Transverse colon (tissue), 4 donors: ENCODE measurements around the gene KRTAP3-2. TPM values are rescaled to one million over a fixed set of nuclear protein-coding genes. Genes with fewer than 3 reads are reported as not detected.

Experiments used
- DNase-seq: peaks from one replicate; pipeline ENCODE4 v3.0.0-alpha.2; 2019
- H3K27ac ChIP-seq, 4 donors: fragments of 200-600 bp; sonication (generic); 2 replicates each; pipeline ENCODE4 v1.5.1; 2016 to 2018; ENCODE audit warnings: inconsistent platforms in 4 of 4
- H3K27me3 ChIP-seq: fragments of 200-600 bp; sonication (generic); 2 replicates; pipeline ENCODE4 v1.5.1; 2017; ENCODE audit warnings: inconsistent platforms
- H3K36me3 ChIP-seq, 4 donors: fragments of 200-600 bp; sonication (generic); 2 replicates each; pipeline ENCODE4 v1.5.1; 2017 to 2019; ENCODE audit warnings: inconsistent platforms in 4 of 4
- H3K4me1 ChIP-seq, 4 donors: fragments of 200-600 bp; sonication (generic); 2 replicates each; pipeline ENCODE4 v1.5.1; 2017 to 2020; ENCODE audit warnings: inconsistent platforms in 4 of 4
- H3K4me3 ChIP-seq, 4 donors: fragments of 200-600 bp; sonication (generic); 1 replicate in 1 of 4; 2 replicates in 3 of 4; pipeline versions ENCODE4 v1.5.1 to v1.6.1; 2017 to 2019; ENCODE audit warnings: inconsistent platforms in 4 of 4
- H3K9me3 ChIP-seq, 2 donors: fragments of 200-600 bp; sonication (generic); 2 replicates each; pipeline ENCODE4 v1.5.1; 2017 to 2019; ENCODE audit warnings: inconsistent platforms in 2 of 2
- EP300 ChIP-seq: sonication (generic); formaldehyde crosslinking; IDR thresholded peaks from one replicate; pipeline ENCODE4 v1.6.1; 2017; ENCODE audit warnings: antibody characterized with exemption, low read depth
- POLR2A ChIP-seq: fragments of 450-650 bp; IDR thresholded peaks from one replicate; pipeline ENCODE4 v1.6.1; 2016; ENCODE audit warnings: antibody characterized with exemption, mild to moderate bottlenecking, moderate library complexity
- POLR2AphosphoS5 ChIP-seq, 3 donors: sonication (generic); formaldehyde crosslinking; IDR thresholded peaks; one replicate each; pipeline ENCODE4 v1.6.1; 2016; ENCODE audit warnings: antibody characterized with exemption in 3 of 3
- WGBS, 2 donors: methylation state at CpG; one replicate each; pipeline ENCODE4 v1.1.5; 2018; ENCODE audit warnings: low coverage in 1 of 2; 5-methylcytosine and 5-hydroxymethylcytosine counted together
- in situ Hi-C, 4 donors: fragments of 200-750 bp; cut with MboI; loops; one replicate each; pipeline versions ENCODE4 v1.15.0 to v1.15.1; 2017; ENCODE audit warnings: low sequenced_read_pairs in 3 of 4, low pct_ligation_motif_present in 1 of 4, low pct_unique_long_range_greater_than_20kb in 1 of 4
- intact Hi-C: fragments of 100-400 bp; cut with DNase I; formaldehyde crosslinking; loops from one replicate; pipeline ENCODE4 v1.15.1; 2023; ENCODE audit warnings: low total_unique reads
- total RNA-seq, 4 donors: library from RNA; depleted of rRNA; stranded (reverse); fragments of >200 nt; gene quantifications; one replicate each; pipeline ENCODE4 v1.1.0, GENCODE V29; 2016
- TF ChIP-seq, protein P1 (sequence below), 5 experiments: fragments of 200-600 bp in 3 of 5; fragments of 450-650 bp in 2 of 5; sonication (generic) in 3 of 5; IDR thresholded peaks; 1 replicate in 2 of 5; 2 replicates in 3 of 5; pipeline ENCODE4 v1.5.1; 2016 to 2017; ENCODE audit warnings: antibody characterized with exemption in 5 of 5, inconsistent platforms in 3 of 5, mild to moderate bottlenecking in 2 of 5, moderate library complexity in 1 of 5

The KRTAP3-2 gene
- total RNA-seq, 4 donors from 2014 or later, result not detected

DNA sequence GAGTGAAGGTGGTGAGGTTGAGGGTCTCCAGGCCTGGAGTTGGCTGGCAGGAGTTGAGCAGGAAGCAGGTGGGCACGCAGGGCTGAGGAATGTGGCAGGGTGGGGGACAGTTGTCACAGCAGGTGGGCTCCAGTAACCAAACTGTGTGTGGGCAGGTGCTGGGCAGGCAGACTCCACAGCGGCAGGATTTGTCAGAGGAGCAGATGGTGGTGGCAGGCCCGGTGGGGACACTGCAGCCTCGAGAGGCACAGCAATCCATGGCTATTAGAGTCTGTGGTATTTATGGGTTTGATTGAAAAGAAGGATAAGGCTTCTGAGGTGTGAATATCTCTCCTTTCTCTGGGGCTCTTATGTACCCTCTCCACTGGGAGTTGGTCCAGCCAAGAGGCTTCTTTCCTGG, 5.9 kb downstream of the KRTAP3-2 start, which contains the start of gene KRTAP3-3:
Gene KRTAP3-3, minus strand, starts transcription at position 326 of the 400 bp plus-strand sequence. Its CDS starts 67 bp downstream, at position 259.
- 40 to 43% methylated on average over 1 to 4 of the region's 4 CpGs for WGBS, 2 donors
- H3K36me3 ChIP-seq, result no peaks in the 10 kb centered on the region
- H3K27ac ChIP-seq, result no peak within 1 kb of the TSS
- H3K4me3 ChIP-seq, result no peak within 1 kb of the TSS
- DNase-seq, result no peak
- no peaks in the 10 kb centered on the region for H3K9me3 ChIP-seq
- intact Hi-C loops, result no loop called here
- TF ChIP-seq POLR2A (no peak), POLR2AphosphoS5 (IDR thresholded peaks at IDR 0.05) (no peak), EP300 (no peak)
- TF ChIP-seq, protein P1, sequence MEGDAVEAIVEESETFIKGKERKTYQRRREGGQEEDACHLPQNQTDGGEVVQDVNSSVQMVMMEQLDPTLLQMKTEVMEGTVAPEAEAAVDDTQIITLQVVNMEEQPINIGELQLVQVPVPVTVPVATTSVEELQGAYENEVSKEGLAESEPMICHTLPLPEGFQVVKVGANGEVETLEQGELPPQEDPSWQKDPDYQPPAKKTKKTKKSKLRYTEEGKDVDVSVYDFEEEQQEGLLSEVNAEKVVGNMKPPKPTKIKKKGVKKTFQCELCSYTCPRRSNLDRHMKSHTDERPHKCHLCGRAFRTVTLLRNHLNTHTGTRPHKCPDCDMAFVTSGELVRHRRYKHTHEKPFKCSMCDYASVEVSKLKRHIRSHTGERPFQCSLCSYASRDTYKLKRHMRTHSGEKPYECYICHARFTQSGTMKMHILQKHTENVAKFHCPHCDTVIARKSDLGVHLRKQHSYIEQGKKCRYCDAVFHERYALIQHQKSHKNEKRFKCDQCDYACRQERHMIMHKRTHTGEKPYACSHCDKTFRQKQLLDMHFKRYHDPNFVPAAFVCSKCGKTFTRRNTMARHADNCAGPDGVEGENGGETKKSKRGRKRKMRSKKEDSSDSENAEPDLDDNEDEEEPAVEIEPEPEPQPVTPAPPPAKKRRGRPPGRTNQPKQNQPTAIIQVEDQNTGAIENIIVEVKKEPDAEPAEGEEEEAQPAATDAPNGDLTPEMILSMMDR (IDR thresholded peaks at IDR 0.05), result no peak
- peaks cover 3% of the 10 kb centered on the region for H3K27me3 ChIP-seq
- in situ Hi-C loops, result no loop called here
- H3K4me1 ChIP-seq, result peaks cover 0 to 4% (median 0%) of the 10 kb centered on the region in 4 donors

DNA sequence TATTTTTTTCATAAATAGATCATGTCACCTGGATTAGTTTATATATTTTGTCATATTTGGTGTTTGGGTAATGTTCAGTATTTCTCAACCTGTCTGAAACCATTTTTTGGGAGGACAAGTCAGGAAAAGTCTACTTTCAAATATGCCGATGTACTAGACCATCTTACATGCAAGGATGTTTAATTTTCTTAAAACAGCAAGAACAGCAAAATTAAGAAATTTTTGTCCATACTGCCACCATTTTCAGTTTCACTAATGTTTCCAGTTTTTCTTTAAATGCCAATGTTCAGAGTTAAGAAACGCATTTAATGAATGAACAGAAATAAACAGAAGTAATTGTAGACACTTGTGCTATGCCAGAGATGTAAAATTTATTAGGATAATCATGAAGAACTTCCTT, 6.6 kb downstream of the KRTAP3-2 start:
- H3K9me3 ChIP-seq, result no peaks in the 10 kb centered on the region
- H3K4me1 ChIP-seq, result peaks cover 0 to 4% (median 0%) of the 10 kb centered on the region in 4 donors

DNA sequence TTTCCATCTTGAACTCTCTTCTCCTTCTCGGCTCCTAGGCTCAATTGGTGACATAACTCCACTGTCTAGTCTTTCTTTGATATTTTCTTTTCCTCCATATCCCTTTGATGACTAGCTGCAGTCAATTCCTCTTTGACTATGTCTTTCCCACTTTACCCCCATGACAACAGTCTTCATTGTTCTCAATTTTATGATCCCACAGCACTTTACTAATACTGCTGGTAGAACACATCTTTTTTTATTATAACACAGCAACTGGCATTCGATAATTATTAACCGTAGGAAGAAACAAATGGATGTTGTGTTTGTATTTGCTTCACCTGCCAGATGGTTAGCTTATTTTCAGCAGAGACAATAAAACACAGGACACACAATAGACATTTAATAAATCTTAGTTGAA, 7.0 kb downstream of the KRTAP3-2 start:
- Histone ChIP-seq H3K36me3 (no peaks in the 10 kb centered on the region), H3K27me3 (peaks cover 3% of the 10 kb centered on the region), H3K4me1 (peaks cover 0 to 4% (median 0%) of the 10 kb centered on the region in 4 donors), H3K4me3 (no peak overlapping the region), H3K9me3 (no peaks in the 10 kb centered on the region), H3K27ac (peak overlapping the region in 1 of 4 donors; percentile 33)
- DNase-seq, result no peak
- no peak for TF ChIP-seq POLR2A
- TF ChIP-seq, protein P1 (IDR thresholded peaks at IDR 0.05), result no peak
- intact Hi-C loops (no loop called here), in situ Hi-C loops (no loop called here)
- 53% methylated on average over 2 to 3 of the region's 3 CpGs for WGBS, 2 donors

More for the DNA sequence above, 6.6 kb downstream of the KRTAP3-2 start:
- Histone ChIP-seq H3K36me3 (no peaks in the 10 kb centered on the region), H3K4me3 (no peak overlapping the region), H3K27me3 (peaks cover 3% of the 10 kb centered on the region), H3K27ac (no peak overlapping the region)
- in situ Hi-C loops (no loop called here), intact Hi-C loops (no loop called here)
- 82% methylated on average over 2 of the region's 2 CpGs for WGBS, 2 donors
- no peak for DNase-seq
- TF ChIP-seq EP300 (no peak), POLR2A (no peak)

DNA sequence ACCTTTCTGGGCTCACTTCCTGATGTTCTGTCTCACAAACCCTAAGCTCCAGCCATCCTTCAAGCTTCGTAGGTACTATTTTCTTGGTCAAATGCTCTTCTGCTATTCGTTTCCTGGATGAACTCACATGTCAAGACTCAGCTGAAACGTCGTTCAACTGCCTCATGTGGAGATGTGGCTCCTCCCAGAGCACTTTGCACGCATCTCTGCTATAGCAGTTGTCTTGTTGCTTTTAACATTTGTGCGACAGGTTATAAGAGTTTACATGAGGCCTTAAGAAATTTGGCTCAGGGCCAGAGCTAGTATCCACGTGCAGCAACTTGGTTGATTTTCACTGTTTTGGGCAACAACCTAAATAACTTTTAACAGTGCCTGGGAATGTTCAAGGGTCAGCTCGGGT, 12.8 kb downstream of the KRTAP3-2 start:
- no peak for DNase-seq
- H3K36me3 ChIP-seq, result no peaks in the 10 kb centered on the region
- H3K27me3 ChIP-seq, result peaks cover 3% of the 10 kb centered on the region
- H3K27ac ChIP-seq, result no peak overlapping the region
- no peaks in the 10 kb centered on the region for H3K9me3 ChIP-seq
- TF ChIP-seq, protein P1 (IDR thresholded peaks at IDR 0.05), result no peak
- TF ChIP-seq POLR2AphosphoS5 (IDR thresholded peaks at IDR 0.05), result no peak
- TF ChIP-seq POLR2A, result no peak
- TF ChIP-seq EP300, result no peak
- intact Hi-C loops (no loop called here), in situ Hi-C loops (no loop called here)
- no peaks in the 10 kb centered on the region for H3K4me1 ChIP-seq
- H3K4me3 ChIP-seq, result no peak overlapping the region
- 64 to 86% methylated on average over 1 to 8 of the region's 8 CpGs for WGBS, 2 donors

DNA sequence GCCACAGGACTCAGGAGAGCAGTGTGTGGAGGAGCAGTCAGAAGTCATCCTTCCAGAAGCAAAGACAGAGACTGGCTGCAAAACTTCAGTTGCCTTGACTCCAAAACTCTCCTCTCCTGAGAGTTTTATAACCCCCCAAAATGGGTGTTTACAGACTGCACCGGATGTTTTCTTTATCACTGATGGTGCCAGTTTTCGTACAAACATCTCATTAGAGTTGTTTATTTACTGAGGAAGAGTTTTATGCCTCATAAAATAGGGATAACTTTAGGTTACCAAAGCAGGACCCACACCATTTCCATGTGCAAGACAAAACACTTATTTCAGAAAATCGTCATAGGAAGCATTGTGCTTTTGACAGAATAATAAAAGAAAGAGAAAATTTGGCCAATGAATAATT, 15.5 kb downstream of the KRTAP3-2 start, which contains the start of gene KRT40:
Gene KRT40, minus strand, starts transcription at position 101 of the 400 bp plus-strand sequence. Its CDS starts 53 bp downstream, at position 48.
- TF ChIP-seq, protein P1 (IDR thresholded peaks at IDR 0.05), result no peak
- TF ChIP-seq POLR2AphosphoS5 (IDR thresholded peaks at IDR 0.05), result no peak
- TF ChIP-seq EP300, result no peak
- no peak for TF ChIP-seq POLR2A
- in situ Hi-C loops, result no loop called here

More for the DNA sequence above, 15.5 kb downstream of the KRTAP3-2 start, which contains the start of gene KRT40:
- WGBS, 2 donors, result 38% methylated on average over 3 of the region's 3 CpGs
- H3K4me3 ChIP-seq, result no peak within 1 kb of the TSS
- no peaks in the 10 kb centered on the region for H3K36me3 ChIP-seq
- no peak within 1 kb of the TSS for H3K27ac ChIP-seq
- intact Hi-C loops, result no loop called here
- no peaks in the 10 kb centered on the region for H3K27me3 ChIP-seq
- no peaks in the 10 kb centered on the region for H3K4me1 ChIP-seq
- no peaks in the 10 kb centered on the region for H3K9me3 ChIP-seq
- DNase-seq, result no peak
